Activated B cell treated with CpG ODN at 0.5 μM for 24 hours (primary cell): ENCODE measurements around the gene FAU. TPM values are rescaled to one million over a fixed set of nuclear protein-coding genes. Genes with fewer than 3 reads are reported as not detected.

Experiments used
- ATAC-seq: fragments of 200-7000 bp; cut with Tn5 transposase; one replicate; pipeline ENCODE4 v1.10.0; 2021; ENCODE audit warnings: low read depth, mild to moderate bottlenecking, moderate library complexity
- CTCF ChIA-PET: fragments of 350-600 bp; sonication (Branson Sonifier 250); formaldehyde crosslinking; loops from one replicate; lab custom pipeline; 2021; ENCODE audit warnings: antibody characterized with exemption; lab: Charles Lee
- POLR2A ChIA-PET: fragments of 350-600 bp; sonication (Branson Sonifier 250); formaldehyde crosslinking; loops from one replicate; lab custom pipeline; 2021; ENCODE audit warnings: antibody characterized with exemption; lab: Charles Lee
- DNase-seq: peaks from one replicate; pipeline ENCODE4 v3.0.0; 2022
- H3K27ac Mint-ChIP-seq: one replicate; pipeline ENCODE4 v1.8.0; 2020; ENCODE audit warnings: mixed read lengths
- H3K27me3 Mint-ChIP-seq: one replicate; pipeline ENCODE4 v1.8.0; 2021; ENCODE audit warnings: mixed read lengths
- H3K36me3 Mint-ChIP-seq: one replicate; pipeline ENCODE4 v1.8.0; 2021; ENCODE audit warnings: low read depth, mixed read lengths
- H3K4me1 Mint-ChIP-seq: one replicate; pipeline ENCODE4 v1.8.0; 2021; ENCODE audit warnings: mixed read lengths
- H3K4me3 Mint-ChIP-seq: one replicate; pipeline ENCODE4 v1.8.0; 2020; ENCODE audit warnings: mild to moderate bottlenecking, mixed read lengths
- H3K9me3 Mint-ChIP-seq: one replicate; pipeline ENCODE4 v1.8.0; 2020; ENCODE audit warnings: mixed read lengths
- intact Hi-C: fragments of 100-400 bp; cut with micrococcal nuclease; formaldehyde crosslinking; loops from one replicate; pipeline ENCODE4 v1.15.1; 2024
- total RNA-seq: library from RNA; stranded (reverse); gene quantifications from 2 replicates; pipeline ENCODE4 v1.2.3, GENCODE V29; 2022
- TF ChIP-seq, protein P1 (sequence below): fragments of 200-600 bp; IDR thresholded peaks from one replicate; pipeline ENCODE4 v1.8.0; 2022; ENCODE audit warnings: antibody characterized with exemption, mild to moderate bottlenecking

Gene FAU
- total RNA-seq, 1 donor from 2014 or later = 1,416 TPM

- Mint-ChIP-seq H3K27ac (peak overlapping the region; percentile 89), H3K4me1 (peaks cover 74% of the 10 kb centered on the region), H3K36me3 (peaks cover 63% of the 10 kb centered on the region), H3K27me3 (no peaks in the 10 kb centered on the region), H3K4me3 (peak overlapping the region; percentile 87), H3K9me3 (no peaks in the 10 kb centered on the region)
- ATAC-seq = no peak
- ChIA-PET CTCF (interaction anchor here (1.1 to 3.8 kb wide), 5 partner anchors 12 to 270 kb away, joined by 3 to 28 read pairs (median 3); partner anchors contain the start of genes CAPN1 and MAJIN), POLR2A (interaction anchor here (0.6 to 15.3 kb wide), 20 partner anchors 13 to 497 kb away, joined by 3 to 546 read pairs (median 4); partner anchors contain the start of genes ARL2, CAPN1, CDC42BPG and CDC42EP2)
- intact Hi-C loops = loop anchor here (1.0 kb wide), 1 partner anchor 8 kb away; no protein-coding TSS in a partner anchor
- TF ChIP-seq, protein P1, sequence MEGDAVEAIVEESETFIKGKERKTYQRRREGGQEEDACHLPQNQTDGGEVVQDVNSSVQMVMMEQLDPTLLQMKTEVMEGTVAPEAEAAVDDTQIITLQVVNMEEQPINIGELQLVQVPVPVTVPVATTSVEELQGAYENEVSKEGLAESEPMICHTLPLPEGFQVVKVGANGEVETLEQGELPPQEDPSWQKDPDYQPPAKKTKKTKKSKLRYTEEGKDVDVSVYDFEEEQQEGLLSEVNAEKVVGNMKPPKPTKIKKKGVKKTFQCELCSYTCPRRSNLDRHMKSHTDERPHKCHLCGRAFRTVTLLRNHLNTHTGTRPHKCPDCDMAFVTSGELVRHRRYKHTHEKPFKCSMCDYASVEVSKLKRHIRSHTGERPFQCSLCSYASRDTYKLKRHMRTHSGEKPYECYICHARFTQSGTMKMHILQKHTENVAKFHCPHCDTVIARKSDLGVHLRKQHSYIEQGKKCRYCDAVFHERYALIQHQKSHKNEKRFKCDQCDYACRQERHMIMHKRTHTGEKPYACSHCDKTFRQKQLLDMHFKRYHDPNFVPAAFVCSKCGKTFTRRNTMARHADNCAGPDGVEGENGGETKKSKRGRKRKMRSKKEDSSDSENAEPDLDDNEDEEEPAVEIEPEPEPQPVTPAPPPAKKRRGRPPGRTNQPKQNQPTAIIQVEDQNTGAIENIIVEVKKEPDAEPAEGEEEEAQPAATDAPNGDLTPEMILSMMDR = peak; percentile 4
- DNase-seq = no peak
Measured at GRCh38 chr11:65118097-65118837, 3.7 kb downstream of the FAU start.

GRCh38 chr11:65117206-65118096 is 4.5 kb downstream of the FAU start, which contains the start of gene ZNHIT2:
TSS of gene ZNHIT2 (minus strand) at chr11:65117701. CDS start at chr11:65117653, 48 bp downstream.
- CTCF ChIA-PET = interaction anchor here (0.6 to 3.8 kb wide), 12 partner anchors 12 to 326 kb away, joined by 3 to 28 read pairs (median 3); partner anchors contain the start of genes ARL2, CAPN1 and MAJIN
- no peaks in the 10 kb centered on the region for H3K27me3 Mint-ChIP-seq
- ATAC-seq = peak; percentile 70
- H3K4me1 Mint-ChIP-seq = peaks cover 76% of the 10 kb centered on the region
- POLR2A ChIA-PET = interaction anchor here (0.6 to 15.3 kb wide), 26 partner anchors 14 to 771 kb away, joined by 3 to 546 read pairs (median 4); partner anchors contain the start of genes ARL2, CAPN1, CDC42BPG and CDC42EP2
- TF ChIP-seq, protein P1 = peak; percentile 34
- intact Hi-C loops = loop anchor here (1.0 to 2.0 kb wide), 13 partner anchors 7 to 740 kb away; partner anchors contain the start of genes ARL2, CAPN1, CDCA5 and EHD1
- peak within 1 kb of the TSS; percentile 87 for H3K4me3 Mint-ChIP-seq
- DNase-seq = peak; percentile 98
- peak within 1 kb of the TSS; percentile 89 for H3K27ac Mint-ChIP-seq
- H3K36me3 Mint-ChIP-seq = peaks cover 61% of the 10 kb centered on the region
- no peaks in the 10 kb centered on the region for H3K9me3 Mint-ChIP-seq

- Mint-ChIP-seq H3K9me3 (no peaks in the 10 kb centered on the region), H3K36me3 (peaks cover 53% of the 10 kb centered on the region), H3K4me1 (peaks cover 72% of the 10 kb centered on the region), H3K4me3 (peak overlapping the region; percentile 87), H3K27ac (peak overlapping the region; percentile 80), H3K27me3 (no peaks in the 10 kb centered on the region)
- DNase-seq (no peak), ATAC-seq (no peak)
- POLR2A ChIA-PET = interaction anchor here (0.6 to 15.3 kb wide), 16 partner anchors 15 to 946 kb away, joined by 3 to 546 read pairs (median 5); partner anchors contain the start of genes ARL2, CAPN1, CDC42EP2 and DPF2
- TF ChIP-seq, protein P1 = no peak
- intact Hi-C loops = loop anchor here (1.0 to 2.0 kb wide), 12 partner anchors 16 to 741 kb away; partner anchors contain the start of genes ARL2, CAPN1, CDCA5 and EHD1
- CTCF ChIA-PET = interaction anchor here (0.7 to 3.8 kb wide), 7 partner anchors 11 to 269 kb away, joined by 3 to 28 read pairs (median 4); partner anchors contain the start of genes CAPN1 and MAJIN
Measured at GRCh38 chr11:65116370-65117205, 5.3 kb downstream of the FAU start.

DNA sequence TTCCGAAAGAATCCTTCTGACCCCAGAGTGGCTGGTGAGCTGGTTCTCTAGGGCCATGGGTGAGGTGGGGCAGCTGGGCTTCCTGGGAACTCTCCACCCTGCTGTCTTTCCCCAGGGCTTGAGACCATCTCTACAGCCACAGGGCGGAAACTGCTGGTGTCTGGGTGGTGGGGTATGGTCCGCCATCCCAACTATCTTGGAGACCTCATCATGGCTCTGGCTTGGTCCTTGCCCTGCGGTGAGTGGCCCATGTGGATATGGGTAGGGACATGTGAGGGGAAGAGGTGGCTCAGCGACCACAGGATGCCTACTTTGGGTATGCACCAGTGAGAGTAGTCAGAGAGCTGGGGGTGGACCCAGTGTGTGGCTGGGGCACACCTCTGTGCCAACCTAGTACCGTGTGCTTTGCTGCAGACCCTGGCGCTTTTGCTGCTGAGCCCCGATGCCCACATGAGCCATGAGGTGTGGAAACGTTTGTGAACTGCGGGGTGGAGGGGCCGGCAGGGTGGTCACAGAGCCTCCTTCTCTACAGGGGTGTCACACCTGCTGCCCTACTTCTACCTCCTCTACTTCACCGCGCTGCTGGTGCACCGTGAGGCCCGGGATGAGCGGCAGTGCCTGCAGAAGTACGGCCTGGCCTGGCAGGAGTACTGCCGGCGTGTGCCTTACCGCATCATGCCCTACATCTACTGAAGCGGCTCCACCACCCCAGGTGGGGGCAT is 6.4 kb downstream of the FAU start:
- ATAC-seq (no peak), DNase-seq (no peak)
- Mint-ChIP-seq H3K27ac (no peak overlapping the region), H3K4me1 (peaks cover 73% of the 10 kb centered on the region), H3K27me3 (no peaks in the 10 kb centered on the region), H3K4me3 (peak overlapping the region; percentile 87), H3K36me3 (peaks cover 42% of the 10 kb centered on the region), H3K9me3 (no peaks in the 10 kb centered on the region)
- ChIA-PET POLR2A (interaction anchor here (0.6 to 15.3 kb wide), 6 partner anchors 16 to 777 kb away, joined by 3 to 546 read pairs (median 12); partner anchors contain the start of genes CAPN1, SF1, SYVN1 and VPS51), CTCF (interaction anchor here (1.3 to 3.8 kb wide), 3 partner anchors 15 to 268 kb away, joined by 4 to 28 read pairs (median 15); partner anchors contain the start of gene CAPN1)
- TF ChIP-seq, protein P1 = no peak
- intact Hi-C loops = loop anchor here (2.0 kb wide), 1 partner anchor 337 kb away; the partner anchor contains the start of gene SF1
